GM19099 (cell line): ENCODE data around the gene VAMP3.

Source experiments
- POLR2A ChIP-seq: IDR thresholded peaks from 3 replicates; pipeline ENCODE4 v1.6.1; 2011; ENCODE audit warnings: low read depth; ENCODE audit not compliant: insufficient read length; ENCODE audit errors: extremely low read depth

Gene VAMP3, protein sequence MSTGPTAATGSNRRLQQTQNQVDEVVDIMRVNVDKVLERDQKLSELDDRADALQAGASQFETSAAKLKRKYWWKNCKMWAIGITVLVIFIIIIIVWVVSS

DNA sequence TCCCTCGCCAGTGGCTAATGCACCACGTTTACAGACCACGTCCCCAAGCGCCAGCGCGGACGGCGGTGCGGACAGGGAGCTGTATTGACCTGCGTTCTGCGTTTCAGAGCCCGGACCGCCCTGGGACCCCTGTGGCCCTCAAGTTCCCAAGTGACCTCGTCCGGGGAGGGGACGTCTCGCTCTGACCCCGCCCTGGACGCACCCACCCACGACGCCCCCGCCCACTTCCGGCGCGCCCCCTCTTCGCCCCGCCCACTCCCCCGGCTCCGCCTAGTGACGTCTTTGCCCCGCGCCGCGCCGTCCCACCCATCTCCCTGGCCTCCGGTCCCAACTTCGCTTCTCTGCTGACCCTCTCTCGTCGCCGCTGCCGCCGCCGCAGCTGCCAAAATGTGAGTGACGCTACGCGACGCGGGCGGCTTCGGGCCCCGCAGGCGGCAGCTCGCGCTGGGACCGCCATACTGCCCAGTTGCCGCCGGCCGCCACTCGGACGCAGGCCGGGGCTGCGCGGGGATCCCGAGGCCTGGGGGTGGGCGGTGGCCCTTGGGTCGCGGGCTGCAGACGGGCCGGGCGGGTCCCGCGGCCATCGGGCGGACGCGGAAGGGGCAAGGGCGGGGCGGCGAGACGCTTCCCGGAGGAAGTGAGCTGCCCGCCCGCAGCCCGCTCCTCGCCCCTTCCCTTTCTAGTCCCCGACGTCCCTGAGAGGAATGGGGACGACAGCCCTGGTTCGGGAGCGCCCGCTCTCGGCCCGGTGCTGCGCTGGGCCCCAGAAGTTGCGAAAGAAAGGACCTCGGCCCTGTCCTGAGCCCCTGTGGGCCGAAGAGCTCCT, at the start of gene VAMP3:
Gene VAMP3, plus strand, starts transcription at position 300 of the 826 bp plus-strand sequence. Its CDS starts 88 bp downstream, at position 388.
- peak; percentile 56 for TF ChIP-seq POLR2A

DNA sequence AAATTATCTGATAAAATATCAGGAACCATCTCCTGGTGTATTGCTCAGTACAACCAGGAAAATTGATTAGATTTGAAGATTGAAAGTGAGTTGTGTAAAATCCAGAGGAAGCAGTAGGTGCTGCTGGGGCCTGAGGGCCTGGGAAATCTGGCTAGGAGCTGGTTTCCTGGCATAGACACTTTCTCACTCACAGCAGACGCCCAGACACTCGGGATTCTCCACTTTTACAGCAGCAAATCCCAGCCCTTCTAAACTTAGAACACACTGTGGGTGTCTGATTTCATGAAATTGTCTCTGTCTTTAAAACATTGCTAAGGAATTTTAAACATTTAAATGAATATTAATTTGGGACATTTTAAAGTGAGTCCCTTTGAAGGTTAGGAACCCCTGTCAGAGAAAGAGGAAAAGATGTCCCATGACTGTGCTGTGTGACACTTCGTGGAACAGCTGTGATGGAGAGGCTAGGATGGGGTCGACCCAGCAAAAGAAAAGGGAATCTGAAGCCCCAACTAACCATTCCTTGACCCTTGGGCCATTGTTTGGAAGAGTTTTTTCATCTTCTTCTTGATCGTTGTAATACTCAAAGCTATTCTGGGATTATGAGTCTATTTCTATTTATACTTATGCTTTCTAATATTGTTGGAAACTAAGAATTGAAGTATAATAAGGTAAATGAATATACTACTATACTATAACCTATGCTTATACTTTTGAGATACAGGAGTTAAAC, 49.0 kb upstream of the VAMP3 start:
- no peak for TF ChIP-seq POLR2A

DNA sequence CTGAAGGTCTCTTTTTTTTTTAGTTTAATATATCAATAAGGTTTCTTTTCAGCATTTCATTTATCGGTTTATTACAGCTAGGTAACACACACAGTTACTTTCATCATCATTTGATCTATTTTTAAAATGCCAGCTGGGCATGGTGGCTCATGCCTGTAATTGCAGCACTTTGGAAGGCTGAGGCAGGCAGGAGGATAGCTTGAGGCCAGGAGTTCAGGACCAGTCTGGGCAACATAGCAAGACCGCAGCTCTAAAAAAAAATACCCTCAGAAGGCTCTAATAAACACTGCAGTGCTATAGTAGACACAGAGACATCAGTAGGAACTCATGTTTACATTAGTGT, 48.5 kb upstream of the VAMP3 start:
- no peak for TF ChIP-seq POLR2A

DNA sequence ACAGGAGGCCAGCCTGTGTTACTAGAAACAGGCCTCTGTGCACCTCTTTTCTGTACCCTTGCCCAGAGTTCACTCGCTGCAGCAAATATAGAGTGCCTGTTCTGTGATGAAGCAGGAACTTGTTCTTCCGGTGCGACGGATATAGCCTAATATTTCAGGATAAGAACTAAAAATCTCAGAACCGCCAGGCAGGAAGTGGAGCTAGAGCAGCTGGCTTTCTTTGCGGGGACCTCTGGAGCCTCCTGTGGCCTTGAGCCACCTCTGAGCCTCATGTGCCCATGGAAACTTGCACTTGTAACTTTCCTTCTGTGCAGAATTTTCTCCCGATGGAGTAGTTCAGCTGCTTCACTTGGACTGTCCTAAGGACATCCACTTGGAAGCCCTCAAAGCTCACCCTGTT, 44.5 kb upstream of the VAMP3 start:
- no peak for TF ChIP-seq POLR2A

DNA sequence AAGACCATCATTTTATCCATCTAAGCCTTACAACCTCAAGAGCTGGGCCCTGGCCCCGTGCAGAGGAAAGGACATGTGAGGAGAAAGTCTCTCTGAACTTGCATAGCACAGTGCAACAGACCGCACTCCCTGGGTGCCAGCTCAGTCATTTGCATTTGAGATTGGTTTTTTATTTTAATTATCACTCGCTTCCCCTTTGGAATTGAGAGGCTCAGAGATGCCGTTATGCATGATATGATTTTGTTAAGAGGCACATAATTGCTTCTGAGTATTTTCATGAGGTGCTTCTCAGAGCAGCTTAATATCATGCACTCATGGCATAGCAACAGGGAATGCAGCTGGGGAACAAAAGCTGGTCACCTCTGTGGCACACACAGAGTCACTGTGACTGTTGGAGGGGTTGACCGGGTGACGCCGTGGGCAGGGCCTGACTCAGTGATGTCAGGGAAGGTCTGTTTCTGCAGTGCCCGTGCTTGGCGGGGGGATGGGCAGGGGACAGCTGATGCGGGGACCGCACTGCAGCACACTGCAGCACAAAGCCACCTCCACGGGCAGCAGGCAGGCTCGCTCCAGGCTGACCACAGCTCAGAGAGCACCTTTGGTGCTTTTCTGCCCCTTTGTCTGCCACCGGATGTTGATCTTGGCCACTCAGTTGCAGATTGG, 43.2 kb upstream of the VAMP3 start:
- no peak for TF ChIP-seq POLR2A

DNA sequence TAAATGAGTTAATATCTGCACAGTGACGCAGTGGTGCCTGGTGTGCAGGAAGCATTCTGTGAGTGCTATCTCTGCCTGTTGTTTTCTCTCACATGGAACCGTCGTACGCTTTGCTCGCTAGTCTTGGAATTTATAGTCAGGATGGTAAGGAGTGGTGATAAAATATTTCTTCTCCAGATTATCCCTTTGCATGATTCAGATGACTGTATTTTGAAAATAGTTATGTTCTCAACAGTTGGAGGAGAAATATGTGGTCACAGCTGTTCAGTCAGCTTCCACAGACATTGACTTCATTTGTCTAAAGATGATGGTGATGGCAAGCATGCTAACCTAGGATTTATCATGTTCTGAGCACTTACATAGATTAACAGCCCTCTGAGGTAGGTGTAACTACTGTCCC, 41.3 kb upstream of the VAMP3 start:
- TF ChIP-seq POLR2A: no peak

DNA sequence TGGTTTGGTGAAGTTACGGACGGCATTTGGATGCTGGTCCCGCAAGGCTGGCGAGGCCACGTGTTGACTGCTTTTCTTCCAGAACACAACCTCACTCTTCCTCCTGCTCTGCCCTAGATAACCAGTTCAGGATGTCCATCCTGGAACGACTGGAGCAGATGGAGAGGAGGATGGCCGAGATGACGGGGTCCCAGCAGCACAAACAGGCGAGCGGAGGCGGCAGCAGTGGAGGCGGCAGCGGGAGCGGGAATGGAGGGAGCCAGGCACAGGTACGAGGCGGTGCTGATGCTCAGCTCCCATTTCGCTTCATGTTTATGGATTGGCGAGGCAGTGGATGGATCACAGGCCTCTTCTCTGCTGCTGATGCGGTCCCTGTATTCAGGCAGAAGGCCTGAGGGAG, 38.8 kb upstream of the VAMP3 start:
- TF ChIP-seq POLR2A: no peak

DNA sequence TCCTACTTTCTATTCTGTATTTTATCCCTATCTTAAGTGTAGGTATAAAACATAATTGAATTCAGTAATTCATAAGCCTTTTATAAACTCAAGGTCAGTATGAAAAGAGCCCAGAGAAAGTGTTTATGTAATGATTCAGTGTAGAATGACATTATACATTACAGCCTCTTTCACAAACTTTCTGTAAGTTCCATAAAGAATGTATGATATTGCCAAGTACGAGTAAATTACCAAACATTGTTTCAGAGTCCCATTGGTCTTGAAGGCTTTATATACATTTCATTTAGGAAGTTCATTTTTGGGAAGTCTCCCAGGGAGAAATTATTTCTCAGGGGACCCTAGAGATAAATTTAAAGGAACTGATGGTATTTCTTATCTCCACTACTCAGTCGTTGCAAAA, 37.8 kb upstream of the VAMP3 start:
- no peak for TF ChIP-seq POLR2A

DNA sequence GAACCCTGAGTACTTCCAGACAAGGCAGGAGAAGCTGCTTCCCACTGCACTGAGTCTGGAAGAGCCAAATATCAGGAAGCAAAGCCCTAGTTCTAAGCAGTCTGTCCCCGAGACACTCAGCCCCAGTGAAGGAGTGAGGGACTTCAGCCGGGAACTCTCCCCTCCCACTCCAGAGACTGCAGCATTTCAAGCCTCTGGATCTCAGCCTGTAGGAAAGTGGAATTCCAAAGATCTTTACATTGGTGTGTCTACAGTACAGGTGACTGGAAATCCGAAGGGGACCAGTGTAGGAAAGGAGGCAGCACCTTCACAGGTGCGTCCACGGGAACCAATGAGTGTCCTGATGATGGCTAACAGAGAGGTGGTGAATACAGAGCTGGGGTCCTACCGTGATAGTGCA, 33.1 kb upstream of the VAMP3 start:
- TF ChIP-seq POLR2A: no peak

DNA sequence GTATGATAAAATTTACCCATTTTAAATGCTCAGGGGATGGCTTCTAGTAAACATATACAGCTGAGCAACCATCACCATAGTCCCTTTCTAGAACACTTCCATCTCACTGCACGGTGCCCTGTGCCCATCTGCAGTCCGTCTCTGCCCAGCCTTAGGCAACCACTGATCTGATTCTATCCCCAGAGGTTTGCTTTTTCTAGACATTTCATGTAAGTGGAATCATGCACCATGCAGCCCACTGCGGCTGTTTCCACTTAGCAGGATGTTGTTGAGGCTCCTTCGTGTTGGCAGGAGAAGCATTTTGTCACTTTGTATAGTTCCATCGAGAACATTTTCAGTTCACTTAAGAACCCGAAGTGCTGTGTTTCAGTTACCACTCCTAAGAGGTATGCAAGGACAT, 27.8 kb upstream of the VAMP3 start:
- TF ChIP-seq POLR2A: no peak

DNA sequence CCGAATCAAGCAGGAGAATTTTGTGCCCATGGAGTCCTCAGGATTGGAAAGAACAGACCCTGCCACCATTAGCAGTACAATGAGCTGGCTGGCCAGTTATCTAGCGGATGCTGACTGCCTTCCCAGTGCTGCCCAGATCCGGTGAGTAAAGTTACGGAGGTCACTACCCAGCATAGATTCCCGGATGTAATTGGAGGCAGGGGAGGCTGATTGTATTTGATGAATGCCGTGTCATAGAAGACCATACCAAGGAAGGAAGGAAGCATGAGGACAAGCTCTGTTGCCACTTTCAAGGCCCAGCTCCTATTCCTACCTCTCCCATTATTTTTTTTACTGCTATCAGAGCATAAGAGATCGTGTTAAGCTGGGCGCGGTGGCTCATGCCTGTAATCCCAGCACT, 26.2 kb upstream of the VAMP3 start:
- TF ChIP-seq POLR2A: no peak

DNA sequence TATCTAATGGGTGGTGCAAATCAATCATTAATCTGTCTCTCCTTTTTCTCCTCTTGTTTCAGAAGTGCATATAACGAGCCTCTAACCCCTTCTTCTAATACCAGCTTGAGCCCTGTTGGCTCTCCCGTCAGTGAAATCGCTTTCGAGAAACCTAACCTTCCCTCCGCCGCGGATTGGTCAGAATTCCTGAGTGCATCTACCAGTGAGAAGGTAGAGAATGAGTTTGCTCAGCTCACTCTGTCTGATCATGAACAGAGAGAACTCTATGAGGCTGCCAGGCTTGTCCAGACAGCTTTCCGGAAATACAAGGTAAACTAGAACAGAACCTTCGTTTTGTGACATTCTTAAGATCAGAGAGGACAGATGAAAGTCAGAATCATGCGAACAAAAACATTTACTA, 25.3 kb upstream of the VAMP3 start:
- no peak for TF ChIP-seq POLR2A

DNA sequence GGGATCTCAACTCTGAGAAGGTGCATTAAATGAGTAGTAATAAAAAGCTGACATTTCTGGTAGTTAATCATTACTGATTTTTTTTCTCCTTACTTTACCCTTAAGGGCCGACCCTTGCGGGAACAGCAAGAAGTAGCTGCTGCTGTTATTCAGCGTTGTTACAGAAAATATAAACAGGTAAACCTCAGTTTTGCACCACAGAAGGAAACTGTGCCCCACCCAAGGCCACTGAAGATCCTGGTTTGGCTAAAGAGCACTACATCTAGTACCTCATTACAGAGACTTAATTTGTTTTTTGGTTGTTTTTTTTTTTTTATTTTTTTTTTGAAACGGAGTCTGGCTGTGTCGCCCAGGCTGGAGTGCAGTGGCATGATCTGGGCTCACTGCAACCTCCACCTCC, 23.5 kb upstream of the VAMP3 start:
- no peak for TF ChIP-seq POLR2A

DNA sequence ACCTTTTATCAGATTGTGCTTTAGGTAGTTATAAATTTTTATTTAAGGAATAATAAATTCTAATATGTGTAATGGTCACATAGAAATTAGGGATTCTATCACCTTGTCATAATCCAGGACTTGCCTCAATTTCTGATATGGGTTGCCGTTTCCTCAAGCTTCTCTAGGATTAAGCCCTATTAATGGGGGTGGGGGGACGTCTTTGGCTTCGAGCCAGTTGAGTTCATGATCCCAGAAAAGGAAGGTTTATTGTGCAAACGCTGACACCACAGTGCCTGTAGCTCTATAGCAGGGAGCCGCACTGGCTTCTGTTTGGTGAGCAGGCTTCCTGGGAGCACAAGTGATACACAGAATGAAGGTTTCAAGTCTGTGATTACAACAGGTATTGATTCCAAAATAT, 22.0 kb upstream of the VAMP3 start:
- TF ChIP-seq POLR2A: no peak

DNA sequence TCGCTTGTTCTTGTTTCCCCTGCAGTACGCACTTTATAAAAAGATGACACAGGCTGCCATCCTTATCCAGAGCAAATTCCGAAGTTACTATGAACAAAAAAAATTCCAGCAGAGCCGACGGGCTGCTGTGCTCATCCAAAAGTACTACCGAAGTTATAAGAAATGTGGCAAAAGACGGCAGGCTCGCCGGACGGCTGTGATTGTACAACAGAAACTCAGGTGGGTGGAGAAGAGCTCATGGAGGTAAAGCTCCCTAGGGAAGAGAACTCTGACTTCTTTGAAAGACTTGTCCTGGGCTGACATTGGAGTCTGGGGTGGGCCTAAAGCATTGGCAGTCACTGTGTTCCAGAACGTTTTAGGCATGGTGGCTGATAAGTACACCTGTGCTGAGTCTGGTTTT, 19.9 kb upstream of the VAMP3 start:
- TF ChIP-seq POLR2A: no peak
